Activated T-cell treated with anti-CD3 and anti-CD28 coated beads, Interleukin-2, amount 50 U/mL, for 24 hours (primary cell): ENCODE results near the gene NKD2.

ENCODE experiments used
- DNase-seq: peaks from one replicate; pipeline ENCODE4 v3.0.0-alpha.2; 2020
- H3K27ac Mint-ChIP-seq: 2 replicates; pipeline ENCODE4 v1.8.0; 2020; ENCODE audit warnings: mild to moderate bottlenecking, mixed read lengths
- H3K27me3 Mint-ChIP-seq: 2 replicates; pipeline ENCODE4 v1.8.0; 2020; ENCODE audit warnings: mixed read lengths
- H3K36me3 Mint-ChIP-seq: 2 replicates; pipeline ENCODE4 v1.8.0; 2020; ENCODE audit warnings: low read depth, mixed read lengths
- H3K4me1 Mint-ChIP-seq: 2 replicates; pipeline ENCODE4 v1.8.0; 2020; ENCODE audit warnings: low read depth, mixed read lengths
- H3K4me3 Mint-ChIP-seq: 2 replicates; pipeline ENCODE4 v1.8.0; 2020; ENCODE audit warnings: mild to moderate bottlenecking, moderate library complexity, mixed read lengths
- H3K9me3 Mint-ChIP-seq: 2 replicates; pipeline ENCODE4 v1.8.0; 2020; ENCODE audit warnings: mixed read lengths

Gene NKD2

DNA sequence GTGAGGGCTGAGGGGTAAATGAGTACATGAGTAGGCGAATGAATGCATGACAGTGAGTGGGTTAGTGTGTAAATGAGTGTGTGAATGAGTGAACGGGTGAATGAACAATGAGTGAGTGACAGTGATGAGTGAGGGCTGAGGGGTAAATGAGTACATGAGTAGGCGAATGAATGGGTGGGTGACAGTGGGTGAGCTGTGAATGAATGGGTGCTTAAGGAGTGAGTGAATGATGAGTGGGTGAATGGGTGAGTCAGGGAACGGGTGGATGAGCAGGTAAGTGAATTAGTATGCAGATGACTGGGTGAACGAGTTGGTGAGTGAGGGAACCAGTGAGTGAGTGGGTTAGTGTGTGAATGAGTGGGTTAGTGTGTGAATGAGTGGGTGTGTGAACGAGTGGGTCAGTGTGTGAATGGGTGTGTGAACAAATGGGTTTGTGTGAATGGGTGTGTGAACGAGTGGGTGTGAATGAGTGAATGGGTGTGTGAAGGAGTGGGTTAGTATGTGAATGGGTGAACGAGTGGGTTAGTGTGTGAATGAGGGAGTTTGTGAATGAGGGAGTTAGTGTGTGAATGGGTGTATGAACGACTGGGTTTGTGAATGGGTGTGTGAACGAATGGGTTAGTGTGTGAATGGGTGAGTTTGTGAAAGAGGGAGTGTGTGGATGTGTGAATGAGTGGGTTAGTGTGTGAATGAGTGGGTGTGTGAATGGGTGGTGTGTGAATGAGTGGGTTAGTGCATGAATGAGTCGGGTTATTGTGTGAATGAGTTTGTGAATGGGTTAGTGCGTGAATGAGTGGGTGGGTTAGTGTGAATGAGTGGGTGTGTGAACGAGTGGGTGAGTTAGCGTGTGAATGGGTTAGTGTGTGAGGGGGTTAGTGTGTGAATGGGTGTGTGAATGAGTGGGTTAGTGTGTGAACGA lies 32.9 kb downstream of the NKD2 start:
- peak overlapping the region; percentile 23 for H3K27ac Mint-ChIP-seq
- H3K36me3 Mint-ChIP-seq: no peaks in the 10 kb centered on the region
- no peaks in the 10 kb centered on the region for H3K27me3 Mint-ChIP-seq
- DNase-seq: no peak
- no peak overlapping the region for H3K4me3 Mint-ChIP-seq
- peaks cover 8% of the 10 kb centered on the region for H3K4me1 Mint-ChIP-seq
- peaks cover 56% of the 10 kb centered on the region for H3K9me3 Mint-ChIP-seq

DNA sequence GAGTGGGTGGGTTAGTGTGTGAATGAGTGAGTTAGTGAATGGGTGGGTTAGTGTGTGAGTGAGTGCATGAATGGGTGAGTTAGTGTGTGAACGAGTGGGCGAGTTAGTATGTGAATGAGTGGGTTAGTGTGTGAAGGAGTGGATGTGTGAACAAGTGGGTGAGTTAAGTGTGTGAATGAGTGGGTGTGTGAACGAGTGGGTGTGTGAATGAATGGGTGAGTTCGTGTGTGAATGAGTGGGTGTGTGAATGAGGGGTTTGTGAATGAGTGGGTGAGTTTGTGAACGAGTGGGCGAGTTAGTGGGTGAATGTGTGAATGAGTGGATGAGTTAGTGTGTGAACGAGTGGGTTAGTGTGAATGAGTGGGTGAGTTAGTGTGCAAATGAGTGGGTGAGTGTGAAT lies 34.0 kb downstream of the NKD2 start:
- Mint-ChIP-seq H3K36me3 (no peaks in the 10 kb centered on the region), H3K27ac (peak overlapping the region; percentile 11), H3K9me3 (peaks cover 67% of the 10 kb centered on the region), H3K4me1 (peaks cover 13% of the 10 kb centered on the region), H3K27me3 (no peaks in the 10 kb centered on the region), H3K4me3 (no peak overlapping the region)
- DNase-seq: no peak

DNA sequence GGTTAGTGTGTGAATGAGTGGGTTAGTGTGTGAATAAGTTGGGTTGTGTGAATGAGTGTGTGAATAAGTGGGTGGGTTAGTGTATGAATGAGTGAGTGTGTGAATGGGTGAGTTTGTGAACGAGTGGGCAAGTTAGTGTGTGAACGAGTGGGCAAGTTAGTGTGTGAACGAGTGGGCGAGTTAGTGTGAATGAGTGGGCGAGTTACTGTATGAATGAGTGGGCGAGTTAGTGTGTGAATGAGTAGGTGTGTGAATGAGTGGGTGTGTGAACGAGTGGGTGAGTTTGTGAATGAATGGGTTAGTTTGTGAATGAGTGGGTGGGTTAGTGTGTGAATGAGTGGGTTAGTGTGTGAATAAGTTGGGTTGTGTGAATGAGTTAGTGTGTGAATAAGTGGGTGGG lies 34.7 kb downstream of the NKD2 start:
- Mint-ChIP-seq H3K4me1 (peaks cover 13% of the 10 kb centered on the region), H3K9me3 (peaks cover 71% of the 10 kb centered on the region), H3K27me3 (no peaks in the 10 kb centered on the region), H3K4me3 (no peak overlapping the region), H3K36me3 (no peaks in the 10 kb centered on the region), H3K27ac (peak overlapping the region; percentile 28)
- DNase-seq: no peak

DNA sequence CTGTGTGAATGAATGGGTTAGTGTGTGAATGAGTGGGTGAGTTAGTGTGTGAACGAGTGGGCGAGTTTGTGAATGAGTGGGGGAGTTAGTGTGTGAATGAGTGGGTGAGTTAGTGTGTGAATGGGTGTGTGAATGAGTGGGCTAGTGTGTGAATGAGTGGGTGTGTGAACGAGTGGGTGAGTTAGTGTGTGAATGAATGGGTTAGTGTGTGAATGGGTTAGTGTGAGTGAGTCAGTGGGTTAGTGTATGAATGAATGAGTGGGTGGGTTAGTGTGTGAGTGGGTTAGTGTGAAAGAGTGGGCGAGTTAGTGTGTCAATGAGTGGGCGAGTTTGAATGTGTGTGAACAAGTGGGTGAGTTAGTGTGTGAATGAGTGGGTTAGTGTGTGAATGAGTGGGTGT lies 35.5 kb downstream of the NKD2 start:
- no peak for DNase-seq
- Mint-ChIP-seq H3K36me3 (no peaks in the 10 kb centered on the region), H3K4me1 (peaks cover 13% of the 10 kb centered on the region), H3K27ac (no peak overlapping the region), H3K4me3 (no peak overlapping the region), H3K27me3 (no peaks in the 10 kb centered on the region), H3K9me3 (peaks cover 71% of the 10 kb centered on the region)

DNA sequence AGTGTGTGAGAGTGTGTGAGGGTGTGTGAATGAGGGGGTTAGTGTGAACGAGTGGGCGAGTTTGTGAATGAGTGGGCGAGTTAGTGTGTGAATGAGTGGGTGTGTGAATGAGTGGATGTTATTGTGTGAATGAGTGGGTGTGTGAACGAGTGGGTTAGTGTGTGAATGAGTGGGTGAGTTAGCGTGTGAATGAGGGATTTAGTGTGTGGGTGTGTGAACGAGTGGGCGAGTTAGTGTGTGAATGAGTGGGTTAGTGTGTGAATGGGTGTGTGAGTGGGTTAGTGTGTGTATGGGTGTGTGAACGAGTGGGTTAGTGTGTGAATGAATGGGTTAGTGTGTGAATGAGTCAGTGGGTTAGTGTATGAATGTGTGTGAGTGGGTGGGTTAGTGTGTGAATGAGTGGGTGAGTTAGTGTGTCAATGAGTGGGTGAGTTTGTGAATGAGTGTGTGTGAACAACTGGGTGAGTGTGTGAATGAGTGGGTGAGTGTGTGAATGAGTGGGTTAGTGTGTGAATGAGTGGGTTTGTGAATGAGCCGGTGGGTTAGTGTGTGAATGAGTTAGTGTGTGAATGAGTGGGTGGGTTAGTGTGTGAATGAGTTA lies 37.5 kb downstream of the NKD2 start:
- peaks cover 7% of the 10 kb centered on the region for H3K36me3 Mint-ChIP-seq
- no peaks in the 10 kb centered on the region for H3K27me3 Mint-ChIP-seq
- DNase-seq: no peak
- peaks cover 13% of the 10 kb centered on the region for H3K4me1 Mint-ChIP-seq
- peak overlapping the region; percentile 78 for H3K27ac Mint-ChIP-seq
- H3K9me3 Mint-ChIP-seq: peaks cover 69% of the 10 kb centered on the region
- no peak overlapping the region for H3K4me3 Mint-ChIP-seq

DNA sequence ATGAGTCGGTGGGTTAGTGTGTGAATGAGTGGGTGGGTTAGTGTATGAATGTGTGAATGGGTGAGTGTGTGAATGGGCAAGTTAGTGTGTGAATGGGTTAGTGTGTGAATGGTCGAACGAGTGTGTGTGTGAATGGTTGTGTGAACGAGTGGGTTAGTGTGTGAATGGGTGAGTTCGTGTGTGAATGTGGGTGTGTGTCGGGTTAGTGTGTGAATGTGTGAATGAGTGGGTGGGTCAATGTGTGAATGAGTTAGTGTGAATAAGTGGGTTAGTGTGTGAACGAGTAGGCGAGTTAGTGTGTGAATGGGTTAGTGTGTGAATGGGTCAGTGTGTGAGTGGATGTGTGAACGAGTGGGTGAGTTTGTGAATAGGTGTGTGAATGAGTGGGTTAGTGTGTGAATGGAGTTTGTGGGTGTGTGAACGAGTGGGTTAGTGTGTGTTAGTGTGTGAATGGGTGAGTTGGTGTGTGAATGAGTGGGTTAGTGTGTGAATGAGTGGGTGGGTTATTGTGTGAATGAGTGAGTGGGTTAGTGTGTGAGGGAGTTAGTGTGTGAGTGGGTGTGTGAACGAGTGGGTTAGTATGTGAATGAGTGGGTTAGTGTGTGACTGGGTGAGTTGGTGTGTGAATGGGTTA lies 38.8 kb downstream of the NKD2 start:
- Mint-ChIP-seq H3K27ac (peak overlapping the region; percentile 33), H3K36me3 (peaks cover 19% of the 10 kb centered on the region), H3K9me3 (peaks cover 55% of the 10 kb centered on the region), H3K27me3 (no peaks in the 10 kb centered on the region), H3K4me3 (no peak overlapping the region), H3K4me1 (peaks cover 13% of the 10 kb centered on the region)
- DNase-seq: no peak

DNA sequence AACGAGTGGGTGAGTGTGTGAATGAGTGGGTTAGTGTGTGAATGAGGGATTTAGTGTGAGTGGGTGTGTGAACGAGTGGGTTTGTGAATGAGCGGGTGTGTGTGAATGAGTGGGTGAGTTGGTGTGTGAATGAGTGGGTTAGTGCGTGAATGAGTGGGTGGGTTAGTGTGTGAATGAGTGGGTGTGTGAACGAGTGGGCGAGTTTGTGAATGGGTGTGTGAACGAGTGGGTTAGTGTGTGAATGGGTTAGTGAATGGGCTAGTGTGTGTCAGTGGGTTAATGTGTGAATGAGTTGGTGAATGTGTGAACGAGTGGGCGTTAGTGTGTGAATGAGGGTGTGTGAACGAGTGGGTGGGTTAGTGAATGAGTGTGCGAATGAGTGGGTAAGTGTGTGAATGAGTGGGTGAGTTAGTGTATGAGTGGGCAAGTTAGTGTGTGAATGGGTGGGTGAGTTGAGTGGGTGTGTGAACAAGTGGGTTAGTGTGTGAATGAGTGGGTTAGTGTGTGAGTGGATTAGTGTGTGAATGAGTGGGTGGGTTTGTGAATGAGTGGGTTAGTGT lies 39.6 kb downstream of the NKD2 start:
- Mint-ChIP-seq H3K4me1 (peaks cover 11% of the 10 kb centered on the region), H3K27me3 (no peaks in the 10 kb centered on the region), H3K4me3 (no peak overlapping the region), H3K27ac (no peak overlapping the region), H3K36me3 (peaks cover 25% of the 10 kb centered on the region), H3K9me3 (peaks cover 47% of the 10 kb centered on the region)
- DNase-seq: no peak

DNA sequence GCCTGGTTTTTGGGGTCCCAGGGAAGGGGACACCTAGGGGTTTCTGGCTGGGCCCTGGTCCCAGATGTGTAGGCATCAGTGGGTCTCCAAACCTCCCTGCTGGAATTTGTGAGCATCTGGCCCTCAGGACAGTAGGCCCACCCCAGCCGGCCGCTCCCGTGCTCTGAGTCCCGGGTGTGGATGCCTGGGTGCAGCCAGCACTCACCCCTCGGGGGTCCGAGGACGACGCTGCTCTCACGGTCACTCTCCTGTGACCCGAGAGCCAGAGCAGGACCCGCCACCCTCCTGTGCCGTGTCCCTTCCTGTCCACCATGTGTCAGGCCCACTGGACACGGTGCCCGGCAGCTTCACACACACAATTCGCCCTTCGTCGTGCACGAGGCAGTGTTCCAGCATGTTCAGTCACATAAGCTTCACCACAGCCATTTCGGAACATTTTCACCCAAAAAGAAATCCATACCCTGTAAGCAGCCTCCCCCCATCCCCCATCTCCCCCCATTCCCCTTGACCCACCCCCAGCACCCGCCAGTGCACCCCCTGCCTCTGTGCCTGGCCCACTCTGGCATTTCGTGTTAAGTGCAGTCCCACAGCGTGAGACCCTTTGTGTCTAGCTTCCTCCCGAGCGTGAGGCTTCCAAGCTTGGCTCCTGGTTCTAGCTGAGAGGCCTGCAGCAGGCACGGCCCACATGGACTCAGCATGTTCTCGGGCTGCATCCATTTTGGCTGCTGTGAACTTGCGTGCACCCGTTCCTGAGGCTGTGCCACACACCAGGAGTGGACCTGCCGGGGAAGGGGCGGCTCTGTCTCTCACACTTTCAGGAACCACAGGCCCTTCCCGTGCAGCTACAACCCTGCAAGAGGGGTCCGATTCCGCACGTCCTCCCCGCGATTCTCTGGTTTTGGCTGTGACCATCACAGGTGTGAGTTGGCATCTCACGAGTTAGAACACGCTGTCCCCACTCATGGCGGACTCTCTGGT lies 40.5 kb downstream of the NKD2 start:
- DNase-seq: no peak
- H3K4me1 Mint-ChIP-seq: peaks cover 5% of the 10 kb centered on the region
- no peaks in the 10 kb centered on the region for H3K27me3 Mint-ChIP-seq
- H3K4me3 Mint-ChIP-seq: no peak overlapping the region
- peaks cover 33% of the 10 kb centered on the region for H3K36me3 Mint-ChIP-seq
- H3K9me3 Mint-ChIP-seq: peaks cover 38% of the 10 kb centered on the region
- no peak overlapping the region for H3K27ac Mint-ChIP-seq

DNA sequence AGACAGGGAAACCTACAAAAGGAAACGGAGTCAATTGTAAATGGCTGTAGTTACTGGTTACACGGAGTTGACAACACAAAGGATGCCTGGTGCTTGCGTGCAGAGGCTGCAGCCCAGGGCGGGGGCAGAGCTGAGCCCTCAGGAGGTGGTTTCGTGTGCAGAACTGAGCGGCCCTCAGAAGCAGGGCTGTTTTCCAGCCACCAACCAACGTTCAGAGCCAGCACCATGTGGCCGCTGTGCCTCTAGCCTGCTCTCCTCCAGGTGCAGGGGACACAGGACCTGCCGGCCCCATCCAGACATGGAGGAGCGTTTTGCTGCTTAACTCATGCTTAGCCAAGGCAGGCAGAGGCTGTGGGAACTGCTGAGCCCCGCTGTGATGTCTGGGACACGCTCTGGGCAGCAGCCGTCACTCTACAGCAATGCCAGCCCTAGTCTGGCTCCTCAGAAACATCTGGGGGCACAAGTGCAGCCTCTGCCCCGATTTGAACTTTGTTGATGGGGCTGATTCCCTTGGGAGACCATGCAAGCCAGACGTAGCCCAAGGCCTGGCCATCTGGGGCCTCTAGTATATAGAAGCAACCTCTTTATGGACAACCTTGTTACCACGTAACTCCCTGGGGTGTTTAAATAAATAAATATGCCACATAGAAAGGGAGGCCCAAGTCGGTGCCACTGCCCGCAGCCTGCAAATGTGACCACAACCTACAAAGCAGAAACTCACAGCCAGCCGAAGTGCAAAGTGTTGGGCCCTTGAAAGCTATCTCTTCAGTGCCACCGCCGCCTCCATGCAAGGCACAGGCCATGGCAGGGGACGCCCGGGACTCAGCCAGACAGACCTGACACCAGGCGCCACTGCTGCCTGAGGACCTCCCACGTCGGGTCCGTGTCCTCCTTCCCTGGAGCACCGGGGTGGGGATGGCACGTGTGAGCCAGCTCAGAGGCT lies 42.1 kb downstream of the NKD2 start:
- Mint-ChIP-seq H3K9me3 (peaks cover 23% of the 10 kb centered on the region), H3K27me3 (no peaks in the 10 kb centered on the region)
- no peak for DNase-seq

DNA sequence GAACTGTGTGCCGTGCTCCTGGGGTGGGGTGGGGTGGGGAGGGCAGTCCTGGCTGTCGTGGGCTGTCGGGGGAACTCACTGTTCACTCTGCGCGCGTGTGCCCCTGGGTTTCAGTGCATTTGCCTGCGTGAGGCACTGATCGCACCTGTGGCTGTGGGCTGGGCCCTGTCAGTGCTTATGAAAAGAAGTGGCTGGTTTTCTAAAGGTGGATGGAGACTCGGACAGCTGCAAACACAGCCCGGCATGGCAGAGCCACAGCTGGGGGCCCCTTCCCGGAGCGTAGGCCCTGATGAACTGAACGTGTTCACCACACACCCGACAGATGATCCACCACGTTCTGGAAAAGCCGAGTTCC lies 42.7 kb downstream of the NKD2 start:
- Mint-ChIP-seq H3K36me3 (peaks cover 53% of the 10 kb centered on the region), H3K27me3 (no peaks in the 10 kb centered on the region), H3K4me3 (no peak overlapping the region), H3K4me1 (peaks cover 5% of the 10 kb centered on the region), H3K27ac (no peak overlapping the region), H3K9me3 (peaks cover 16% of the 10 kb centered on the region)
- no peak for DNase-seq

More for the DNA sequence above, 42.1 kb downstream of the NKD2 start:
- Mint-ChIP-seq H3K4me3 (no peak overlapping the region), H3K27ac (peak overlapping the region; percentile 20), H3K36me3 (peaks cover 47% of the 10 kb centered on the region), H3K4me1 (peaks cover 5% of the 10 kb centered on the region)

DNA sequence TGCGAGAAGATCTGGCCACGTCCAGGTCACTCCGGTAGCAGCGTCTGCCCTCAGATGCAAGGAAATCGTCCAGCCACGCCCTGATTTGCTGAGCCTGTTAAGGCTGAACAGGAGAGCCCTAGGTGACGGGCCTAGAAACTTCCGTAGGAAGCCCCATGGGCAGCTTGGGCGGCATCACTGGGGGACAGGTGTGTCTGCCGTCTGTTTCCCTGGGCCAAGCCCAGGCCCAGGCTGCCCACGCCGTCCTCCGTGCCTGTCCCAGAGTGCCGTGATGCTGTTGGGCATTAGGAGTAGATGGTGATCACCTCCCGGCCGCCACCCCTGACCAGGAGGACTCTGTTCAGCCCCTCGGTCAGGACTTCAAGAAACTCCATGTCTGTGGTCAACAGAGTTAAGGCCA lies 43.5 kb downstream of the NKD2 start:
- no peak overlapping the region for H3K27ac Mint-ChIP-seq

DNA sequence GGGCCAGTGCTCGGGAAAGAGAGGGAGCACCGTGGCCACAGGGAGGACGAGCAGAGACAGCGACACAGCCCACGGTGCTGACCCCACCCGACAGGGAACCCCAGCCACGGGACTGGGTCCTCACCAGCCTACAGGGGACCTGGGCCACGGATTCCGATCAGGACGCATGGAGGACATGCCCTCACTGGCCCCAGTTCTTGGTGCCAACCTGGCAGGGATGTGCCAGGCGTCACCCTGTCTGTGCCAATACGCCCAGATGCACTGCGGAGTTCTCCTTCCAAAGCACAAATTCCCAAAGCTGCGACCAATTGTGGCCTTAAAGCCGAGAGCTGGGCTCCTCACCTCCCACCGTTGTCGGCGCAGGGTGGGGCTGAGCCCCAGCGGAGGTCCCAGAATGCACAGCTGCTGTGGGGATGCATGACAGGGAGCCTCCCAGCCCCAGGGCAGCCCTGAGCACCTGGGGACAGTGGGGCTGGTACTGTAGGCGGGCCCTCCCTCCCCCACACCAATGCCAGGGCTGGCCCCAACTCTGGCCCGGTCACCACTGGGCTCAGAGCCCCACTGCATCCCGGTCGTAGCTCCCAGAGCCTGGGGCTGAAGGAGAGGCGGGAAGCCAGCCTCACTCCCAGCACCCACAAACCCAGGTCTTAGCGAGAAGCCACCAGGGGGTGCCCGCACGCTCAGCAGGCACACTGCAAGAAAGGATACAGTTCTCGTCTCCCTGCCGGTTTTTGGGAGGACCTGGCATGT lies 44.2 kb downstream of the NKD2 start:
- Mint-ChIP-seq H3K4me1 (no peaks in the 10 kb centered on the region), H3K36me3 (peaks cover 68% of the 10 kb centered on the region), H3K27ac (peak overlapping the region; percentile 16), H3K27me3 (no peaks in the 10 kb centered on the region), H3K4me3 (no peak overlapping the region), H3K9me3 (peaks cover 2% of the 10 kb centered on the region)
- no peak for DNase-seq

More for the DNA sequence above, 43.5 kb downstream of the NKD2 start:
- Mint-ChIP-seq H3K36me3 (peaks cover 61% of the 10 kb centered on the region), H3K4me1 (peaks cover 5% of the 10 kb centered on the region), H3K27me3 (no peaks in the 10 kb centered on the region), H3K4me3 (no peak overlapping the region), H3K9me3 (peaks cover 9% of the 10 kb centered on the region)
- DNase-seq: no peak
